Measurements from ENCODE around the gene STEAP4. TPM values are rescaled to one million over a fixed set of nuclear protein-coding genes. Genes with fewer than 3 reads are reported as not detected.

STEAP4 gene
- total RNA-seq, 1 experiment from 2014 or later: 0.10 TPM

DNA sequence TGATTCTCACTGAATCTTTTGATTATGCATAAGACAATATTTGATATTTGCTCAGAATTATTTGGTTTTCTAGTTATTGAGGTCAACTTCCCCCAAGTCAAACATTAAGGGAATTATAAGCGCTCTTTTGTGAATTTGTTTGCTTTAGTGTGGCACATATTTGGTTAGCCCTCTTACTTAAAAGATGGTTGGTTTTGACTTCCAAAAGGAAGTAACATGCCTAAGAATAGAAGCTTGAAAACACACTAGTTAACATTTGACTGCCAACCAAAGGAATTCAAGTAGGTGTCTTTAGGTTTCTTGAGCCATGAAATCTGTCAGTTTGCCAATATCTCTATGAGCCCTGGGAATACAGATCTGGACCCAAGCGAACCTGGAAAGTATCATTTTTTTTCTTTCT, 24.9 kb downstream of the STEAP4 start:
- Histone ChIP-seq H3K4me1 (ENCODE audit: control insufficient read depth, insufficient read depth, low read length) (no peaks in the 10 kb centered on the region), H3K4me3 (ENCODE audit: low read depth in 2 of 2, low read length in 2 of 2) (no peak overlapping the region), H3K9me3 (ENCODE audit: control insufficient read depth, insufficient read depth, low read depth, low read length) (no peaks in the 10 kb centered on the region), H3K36me3 (ENCODE audit: control insufficient read depth, insufficient read depth, low read length) (no peaks in the 10 kb centered on the region), H3K27me3 (ENCODE audit: control insufficient read depth, insufficient read depth, low read length) (no peaks in the 10 kb centered on the region; the same call in 1 of the 2 replicates), H3K27ac (ENCODE audit: low read length) (no peak overlapping the region)
- BruUV-seq (replicated peaks): no TSS peak
- ATAC-seq (no peak), DNase-seq (ENCODE audit: low read depth, low spot score) (no peak)
- intact Hi-C loops (cut with micrococcal nuclease; ENCODE audit: unreplicated experiment) (no loop called here), in situ Hi-C loops (cut with HindIII; ENCODE audit: low pct_unique_long_range_greater_than_20kb, low sequenced_read_pairs) (no loop called here)
- POLR2A ChIA-PET: no interaction called here
- CTCF ChIA-PET: no interaction called here
- TF ChIP-seq, protein P1, sequence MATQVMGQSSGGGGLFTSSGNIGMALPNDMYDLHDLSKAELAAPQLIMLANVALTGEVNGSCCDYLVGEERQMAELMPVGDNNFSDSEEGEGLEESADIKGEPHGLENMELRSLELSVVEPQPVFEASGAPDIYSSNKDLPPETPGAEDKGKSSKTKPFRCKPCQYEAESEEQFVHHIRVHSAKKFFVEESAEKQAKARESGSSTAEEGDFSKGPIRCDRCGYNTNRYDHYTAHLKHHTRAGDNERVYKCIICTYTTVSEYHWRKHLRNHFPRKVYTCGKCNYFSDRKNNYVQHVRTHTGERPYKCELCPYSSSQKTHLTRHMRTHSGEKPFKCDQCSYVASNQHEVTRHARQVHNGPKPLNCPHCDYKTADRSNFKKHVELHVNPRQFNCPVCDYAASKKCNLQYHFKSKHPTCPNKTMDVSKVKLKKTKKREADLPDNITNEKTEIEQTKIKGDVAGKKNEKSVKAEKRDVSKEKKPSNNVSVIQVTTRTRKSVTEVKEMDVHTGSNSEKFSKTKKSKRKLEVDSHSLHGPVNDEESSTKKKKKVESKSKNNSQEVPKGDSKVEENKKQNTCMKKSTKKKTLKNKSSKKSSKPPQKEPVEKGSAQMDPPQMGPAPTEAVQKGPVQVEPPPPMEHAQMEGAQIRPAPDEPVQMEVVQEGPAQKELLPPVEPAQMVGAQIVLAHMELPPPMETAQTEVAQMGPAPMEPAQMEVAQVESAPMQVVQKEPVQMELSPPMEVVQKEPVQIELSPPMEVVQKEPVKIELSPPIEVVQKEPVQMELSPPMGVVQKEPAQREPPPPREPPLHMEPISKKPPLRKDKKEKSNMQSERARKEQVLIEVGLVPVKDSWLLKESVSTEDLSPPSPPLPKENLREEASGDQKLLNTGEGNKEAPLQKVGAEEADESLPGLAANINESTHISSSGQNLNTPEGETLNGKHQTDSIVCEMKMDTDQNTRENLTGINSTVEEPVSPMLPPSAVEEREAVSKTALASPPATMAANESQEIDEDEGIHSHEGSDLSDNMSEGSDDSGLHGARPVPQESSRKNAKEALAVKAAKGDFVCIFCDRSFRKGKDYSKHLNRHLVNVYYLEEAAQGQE (IDR thresholded peaks at IDR 0.05; ENCODE audit: insufficient read depth in 1 of 2, low read depth in 2 of 2, low read length in 1 of 2): no peak
- TF ChIP-seq TCF7L2 (IDR thresholded peaks at IDR 0.05; ENCODE audit: low read depth, low read length) (no peak), SIN3A (IDR thresholded peaks at IDR 0.05; ENCODE audit: borderline replicate concordance, insufficient read depth, low read depth, low read length) (no peak), POLR2AphosphoS5 (IDR thresholded peaks at IDR 0.05; ENCODE audit: low read depth, low read length) (no peak)
- TF ChIP-seq, protein P2, sequence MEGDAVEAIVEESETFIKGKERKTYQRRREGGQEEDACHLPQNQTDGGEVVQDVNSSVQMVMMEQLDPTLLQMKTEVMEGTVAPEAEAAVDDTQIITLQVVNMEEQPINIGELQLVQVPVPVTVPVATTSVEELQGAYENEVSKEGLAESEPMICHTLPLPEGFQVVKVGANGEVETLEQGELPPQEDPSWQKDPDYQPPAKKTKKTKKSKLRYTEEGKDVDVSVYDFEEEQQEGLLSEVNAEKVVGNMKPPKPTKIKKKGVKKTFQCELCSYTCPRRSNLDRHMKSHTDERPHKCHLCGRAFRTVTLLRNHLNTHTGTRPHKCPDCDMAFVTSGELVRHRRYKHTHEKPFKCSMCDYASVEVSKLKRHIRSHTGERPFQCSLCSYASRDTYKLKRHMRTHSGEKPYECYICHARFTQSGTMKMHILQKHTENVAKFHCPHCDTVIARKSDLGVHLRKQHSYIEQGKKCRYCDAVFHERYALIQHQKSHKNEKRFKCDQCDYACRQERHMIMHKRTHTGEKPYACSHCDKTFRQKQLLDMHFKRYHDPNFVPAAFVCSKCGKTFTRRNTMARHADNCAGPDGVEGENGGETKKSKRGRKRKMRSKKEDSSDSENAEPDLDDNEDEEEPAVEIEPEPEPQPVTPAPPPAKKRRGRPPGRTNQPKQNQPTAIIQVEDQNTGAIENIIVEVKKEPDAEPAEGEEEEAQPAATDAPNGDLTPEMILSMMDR (IDR thresholded peaks at IDR 0.05): no peak

DNA sequence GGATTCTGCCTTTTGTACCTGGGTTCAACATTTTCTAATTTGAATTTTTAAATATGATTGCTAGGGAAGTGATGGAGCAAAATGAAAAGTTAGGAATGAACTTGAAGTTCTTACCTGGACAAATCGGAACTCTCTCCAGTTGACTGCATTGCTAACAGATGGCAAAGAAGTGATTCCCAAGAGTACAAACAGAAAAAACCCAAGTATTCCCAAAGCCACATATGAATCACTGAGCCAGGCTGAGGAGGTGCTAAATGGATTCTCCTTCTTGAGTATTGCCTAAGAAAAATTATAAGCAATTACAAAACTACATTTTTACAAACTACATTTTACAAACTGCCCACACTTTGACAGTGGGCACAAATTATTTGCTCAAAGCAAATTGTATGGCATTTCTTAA, 25.9 kb downstream of the STEAP4 start:
- POLR2A ChIA-PET: no interaction called here
- H3K4me1 ChIP-seq (ENCODE audit: control insufficient read depth, insufficient read depth, low read length): no peaks in the 10 kb centered on the region

More for the DNA sequence above, 25.9 kb downstream of the STEAP4 start:
- ATAC-seq (no peak), DNase-seq (ENCODE audit: low read depth, low spot score) (no peak)
- in situ Hi-C loops (cut with HindIII; ENCODE audit: low pct_unique_long_range_greater_than_20kb, low sequenced_read_pairs) (no loop called here), intact Hi-C loops (cut with micrococcal nuclease; ENCODE audit: unreplicated experiment) (no loop called here)
- CTCF ChIA-PET: no interaction called here
- no peaks in the 10 kb centered on the region for H3K9me3 ChIP-seq (ENCODE audit: control insufficient read depth, insufficient read depth, low read depth, low read length)
- H3K27me3 ChIP-seq (ENCODE audit: control insufficient read depth, insufficient read depth, low read length): no peaks in the 10 kb centered on the region; the same call in 1 of the 2 replicates
- no peak overlapping the region for H3K27ac ChIP-seq (ENCODE audit: low read length)
- TF ChIP-seq POLR2AphosphoS5 (IDR thresholded peaks at IDR 0.05; ENCODE audit: low read depth, low read length) (no peak), TCF7L2 (IDR thresholded peaks at IDR 0.05; ENCODE audit: low read depth, low read length) (no peak), SIN3A (IDR thresholded peaks at IDR 0.05; ENCODE audit: borderline replicate concordance, insufficient read depth, low read depth, low read length) (no peak)
- TF ChIP-seq, protein P2 (IDR thresholded peaks at IDR 0.05): no peak
- TF ChIP-seq, protein P1 (IDR thresholded peaks at IDR 0.05; ENCODE audit: insufficient read depth in 1 of 2, low read depth in 2 of 2, low read length in 1 of 2): no peak
- no peak overlapping the region for H3K4me3 ChIP-seq (ENCODE audit: low read depth in 2 of 2, low read length in 2 of 2)
- BruUV-seq (replicated peaks): no TSS peak
- H3K36me3 ChIP-seq (ENCODE audit: control insufficient read depth, insufficient read depth, low read length): no peaks in the 10 kb centered on the region

All from Panc1 (cell line).